CD4-positive, alpha-beta T cell treated with Interleukin-15 for 4 hours (primary cell): ENCODE results near the gene ATXN7.

ENCODE experiments used
- DNase-seq: peaks from one replicate; pipeline ENCODE4 v3.0.0-alpha.2; 2020; ENCODE audit warnings: low spot score

ATXN7 gene

GRCh38 chr3:63864008-63864964 is 619 bp downstream of the ATXN7 start:
- peak; percentile 31 for DNase-seq

- DNase-seq, result no peak
Measured at GRCh38 chr3:63864965-63865327, 1.3 kb downstream of the ATXN7 start.

GRCh38 chr3:63867225-63867624 is 3.6 kb downstream of the ATXN7 start:
- DNase-seq, result no peak

GRCh38 chr3:63869940-63870614 is 6.4 kb downstream of the ATXN7 start:
- DNase-seq, result no peak

GRCh38 chr3:63870615-63871005 is 6.9 kb downstream of the ATXN7 start:
- DNase-seq, result no peak

GRCh38 chr3:63872135-63872924 is 8.7 kb downstream of the ATXN7 start:
- DNase-seq, result no peak

- DNase-seq, result no peak
Measured at GRCh38 chr3:63874769-63875168, 11.1 kb downstream of the ATXN7 start.

- no peak for DNase-seq
Measured at GRCh38 chr3:63875510-63875909, 11.8 kb downstream of the ATXN7 start.

GRCh38 chr3:63876260-63876659 is 12.6 kb downstream of the ATXN7 start:
- no peak for DNase-seq

GRCh38 chr3:63877737-63878393 is 14.2 kb downstream of the ATXN7 start:
- no peak for DNase-seq

GRCh38 chr3:63878394-63879060 is 14.9 kb downstream of the ATXN7 start:
- DNase-seq, result no peak

- no peak for DNase-seq
Measured at GRCh38 chr3:63880653-63881052, 17.0 kb downstream of the ATXN7 start.

GRCh38 chr3:63886858-63887257 is 23.2 kb downstream of the ATXN7 start:
- no peak for DNase-seq

GRCh38 chr3:63891518-63891917 is 27.9 kb downstream of the ATXN7 start:
- no peak for DNase-seq

GRCh38 chr3:63892773-63893352 is 29.2 kb downstream of the ATXN7 start:
- no peak for DNase-seq

GRCh38 chr3:63895422-63896189 is 31.9 kb downstream of the ATXN7 start:
- DNase-seq, result no peak

GRCh38 chr3:63896332-63897030 is 32.8 kb downstream of the ATXN7 start:
- DNase-seq, result no peak

GRCh38 chr3:63900010-63900409 is 36.3 kb downstream of the ATXN7 start:
- DNase-seq, result no peak

- no peak for DNase-seq
Measured at GRCh38 chr3:63900459-63900858, 36.8 kb downstream of the ATXN7 start.
